Mesendoderm (in vitro differentiated cells): ENCODE data around the gene ARID1B.

ENCODE experiments used
- DNase-seq: peaks from one replicate; pipeline ENCODE4 v3.0.0; 2013
- H2AK5ac ChIP-seq: 2 replicates; pipeline ENCODE4 v1.6.1; 2013; ENCODE audit warnings: low read length, inconsistent platforms
- H2BK120ac ChIP-seq: 2 replicates; pipeline ENCODE4 v1.6.1; 2013; ENCODE audit warnings: low read depth, mild to moderate bottlenecking, low read length, moderate library complexity, mixed read lengths
- H2BK15ac ChIP-seq: replicated peaks from 2 replicates; pipeline ENCODE4 v1.6.1; 2013; ENCODE audit warnings: low read depth, mild to moderate bottlenecking, moderate library complexity
- H2BK5ac ChIP-seq: 2 replicates; pipeline ENCODE4 v1.6.1; 2013; ENCODE audit warnings: low read length, inconsistent platforms
- H3K18ac ChIP-seq: 2 replicates; pipeline ENCODE4 v1.6.1; 2013; ENCODE audit warnings: mild to moderate bottlenecking, low read length, mixed read lengths
- H3K23ac ChIP-seq: one replicate; pipeline ENCODE4 v1.6.1; 2013; ENCODE audit warnings: low read length
- H3K27ac ChIP-seq: 2 replicates; pipeline ENCODE4 v1.5.1; 2013; ENCODE audit warnings: low read depth, mild to moderate bottlenecking, inconsistent platforms, low read length, moderate library complexity
- H3K27me3 ChIP-seq: 2 replicates; pipeline ENCODE4 v1.6.1; 2013; ENCODE audit warnings: low read length, control low read depth, mild to moderate bottlenecking, inconsistent platforms; ENCODE audit not compliant: insufficient read depth, poor library complexity
- H3K36me3 ChIP-seq: 2 replicates; pipeline ENCODE4 v1.6.1; 2013; ENCODE audit warnings: low read length, inconsistent platforms; ENCODE audit not compliant: control insufficient read depth, insufficient read depth
- H3K4ac ChIP-seq: one replicate; pipeline ENCODE4 v1.6.1; 2013; ENCODE audit warnings: low read depth, mild to moderate bottlenecking, low read length, moderate library complexity
- H3K4me1 ChIP-seq: 2 replicates; pipeline ENCODE4 v1.6.1; 2013; ENCODE audit warnings: low read depth, low read length, inconsistent platforms; ENCODE audit not compliant: control insufficient read depth
- H3K4me2 ChIP-seq: 2 replicates; pipeline ENCODE4 v1.6.1; 2013; ENCODE audit warnings: low read length
- H3K4me3 ChIP-seq: 2 replicates; pipeline ENCODE4 v1.5.1; 2013; ENCODE audit warnings: mild to moderate bottlenecking, low read length
- H3K56ac ChIP-seq: one replicate; pipeline ENCODE4 v1.6.1; 2013; ENCODE audit warnings: low read length
- H3K79me1 ChIP-seq: 2 replicates; pipeline ENCODE4 v1.6.1; 2013; ENCODE audit warnings: low read length, inconsistent platforms
- H3K79me2 ChIP-seq: 2 replicates; pipeline ENCODE4 v1.6.1; 2013; ENCODE audit warnings: mild to moderate bottlenecking, low read length; ENCODE audit not compliant: control insufficient read depth, insufficient read depth
- H3K9ac ChIP-seq: 2 replicates; pipeline ENCODE4 v1.6.1; 2013; ENCODE audit warnings: low read length, inconsistent platforms
- H4K5ac ChIP-seq: one replicate; pipeline ENCODE4 v1.6.1; 2013; ENCODE audit warnings: low read length
- H4K8ac ChIP-seq: one replicate; pipeline ENCODE4 v1.6.1; 2013; ENCODE audit warnings: low read depth, mild to moderate bottlenecking, control low read depth, low read length, moderate library complexity
- WGBS: extraction: QIAGEN DNeasy Blood & Tissue Kit; methylation state at CpG from one replicate; pipeline ENCODE4 v1.1.7; 2013; ENCODE audit warnings: low lambda C conversion rate, missing lambda C conversion rate; ENCODE audit not compliant: insufficient coverage; ENCODE audit errors: extremely low coverage; 5-methylcytosine and 5-hydroxymethylcytosine counted together

The ARID1B gene

DNA sequence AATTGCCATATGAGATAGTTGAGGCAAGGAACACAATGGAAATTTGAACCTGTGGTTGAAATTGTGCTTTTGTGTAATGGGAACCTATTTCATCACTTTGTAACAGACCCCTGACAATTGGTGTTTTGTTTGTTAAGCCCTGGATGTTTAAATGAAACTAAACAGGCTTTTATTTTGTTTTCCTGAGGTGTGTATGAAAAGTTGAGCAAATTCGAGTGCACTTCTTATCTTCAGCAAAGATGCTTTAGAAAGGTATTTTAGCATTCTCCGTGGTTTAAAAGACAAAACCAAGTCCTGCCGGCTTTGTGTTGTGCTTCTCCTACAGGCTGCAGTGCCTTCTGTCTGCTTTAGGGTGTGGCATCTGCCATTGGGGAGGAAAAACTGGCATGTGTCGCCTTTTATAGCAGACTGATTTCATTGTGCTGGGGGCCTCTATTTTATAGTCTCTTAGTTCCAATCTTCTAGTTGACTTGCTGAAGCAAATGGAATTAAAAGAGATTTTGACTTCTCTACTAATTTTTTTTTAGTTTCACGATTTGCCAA lies 2.2 kb upstream of the ARID1B start:
- no CpG with 5 or more reads among the region's 5 CpGs for WGBS
- peak overlapping the region; percentile 68 for H3K56ac ChIP-seq
- no peak overlapping the region for H3K4ac ChIP-seq
- H3K27me3 ChIP-seq: no peaks in the 10 kb centered on the region
- H3K4me2 ChIP-seq: no peak overlapping the region
- no peak overlapping the region for H2BK5ac ChIP-seq
- H3K79me2 ChIP-seq: peaks cover 10% of the 10 kb centered on the region
- no peak overlapping the region for H3K18ac ChIP-seq
- no peak overlapping the region for H3K27ac ChIP-seq
- H3K23ac ChIP-seq: no peak overlapping the region
- H3K79me1 ChIP-seq: peaks cover 2% of the 10 kb centered on the region
- H4K8ac ChIP-seq: no peak overlapping the region
- no peak overlapping the region for H3K9ac ChIP-seq
- H2BK120ac ChIP-seq: no peak overlapping the region
- H3K36me3 ChIP-seq: no peaks in the 10 kb centered on the region
- H4K5ac ChIP-seq: no peak overlapping the region
- H2BK15ac ChIP-seq: no peak overlapping the region
- DNase-seq: peak; percentile 62
- H2AK5ac ChIP-seq: no peak overlapping the region
- peaks cover 5% of the 10 kb centered on the region for H3K4me1 ChIP-seq
- no peak overlapping the region for H3K4me3 ChIP-seq

DNA sequence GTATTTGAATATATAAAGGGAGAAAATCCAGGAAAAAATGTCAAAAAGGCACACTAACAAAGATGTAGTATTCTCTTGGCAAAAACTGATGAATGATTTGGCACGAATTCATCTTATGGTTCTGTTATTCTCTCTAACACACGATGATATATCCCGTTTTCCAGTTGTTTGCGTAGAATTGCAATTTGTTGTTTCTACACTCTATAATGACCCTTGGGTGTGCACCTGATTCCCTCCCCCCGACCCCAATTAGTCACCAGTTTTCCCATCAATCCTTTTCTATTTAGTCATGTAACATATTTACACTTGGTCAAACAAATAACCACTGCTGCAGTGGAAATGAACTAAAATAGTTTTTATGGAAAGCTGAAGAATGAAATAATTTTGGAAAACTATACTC lies 1.5 kb upstream of the ARID1B start:
- Histone ChIP-seq H2BK15ac (no peak overlapping the region), H3K79me2 (peaks cover 18% of the 10 kb centered on the region), H3K9ac (no peak overlapping the region), H3K4me1 (peaks cover 5% of the 10 kb centered on the region), H3K18ac (no peak overlapping the region), H3K27me3 (no peaks in the 10 kb centered on the region), H2BK5ac (no peak overlapping the region), H3K36me3 (no peaks in the 10 kb centered on the region), H2AK5ac (no peak overlapping the region), H4K5ac (no peak overlapping the region), H3K27ac (no peak overlapping the region), H3K79me1 (peaks cover 2% of the 10 kb centered on the region), H2BK120ac (no peak overlapping the region), H3K4ac (no peak overlapping the region), H3K23ac (no peak overlapping the region), H4K8ac (no peak overlapping the region), H3K4me3 (no peak overlapping the region), H3K4me2 (no peak overlapping the region), H3K56ac (no peak overlapping the region)
- DNase-seq: no peak
- no CpG with 5 or more reads among the region's 5 CpGs for WGBS

DNA sequence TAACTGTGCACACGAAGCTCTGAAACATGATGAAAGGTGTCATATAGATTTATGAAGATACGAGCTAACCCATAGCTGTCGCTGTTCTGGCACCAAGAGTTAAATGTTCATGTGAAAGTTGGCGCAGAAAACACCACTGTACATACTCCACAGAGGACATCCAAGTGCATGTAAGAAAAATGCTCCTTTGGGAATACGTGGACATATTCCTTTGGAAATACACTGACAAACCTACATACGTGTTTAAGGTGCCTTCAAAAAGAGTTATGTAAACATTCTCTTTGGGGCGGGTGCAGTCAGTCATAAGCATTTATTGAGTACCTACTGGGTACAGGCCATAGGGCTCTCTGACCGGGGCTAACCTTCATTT lies 723 bp upstream of the ARID1B start:
- Histone ChIP-seq H3K79me1 (peaks cover 2% of the 10 kb centered on the region), H3K18ac (peak overlapping the region; percentile 57), H2BK15ac (no peak overlapping the region), H3K79me2 (peaks cover 21% of the 10 kb centered on the region), H3K4me2 (peak overlapping the region; percentile 81), H3K23ac (peak overlapping the region; percentile 70), H3K56ac (peak overlapping the region; percentile 94), H4K8ac (no peak overlapping the region), H2BK5ac (no peak overlapping the region), H3K9ac (peak overlapping the region; percentile 86), H3K27me3 (no peaks in the 10 kb centered on the region), H3K36me3 (no peaks in the 10 kb centered on the region), H4K5ac (no peak overlapping the region), H3K27ac (peak overlapping the region; percentile 96), H3K4me1 (peaks cover 2% of the 10 kb centered on the region), H3K4ac (peak overlapping the region; percentile 49), H2AK5ac (peak overlapping the region; percentile 35), H2BK120ac (no peak overlapping the region), H3K4me3 (peak overlapping the region; percentile 68)
- DNase-seq: no peak
- no CpG with 5 or more reads among the region's 8 CpGs for WGBS

DNA sequence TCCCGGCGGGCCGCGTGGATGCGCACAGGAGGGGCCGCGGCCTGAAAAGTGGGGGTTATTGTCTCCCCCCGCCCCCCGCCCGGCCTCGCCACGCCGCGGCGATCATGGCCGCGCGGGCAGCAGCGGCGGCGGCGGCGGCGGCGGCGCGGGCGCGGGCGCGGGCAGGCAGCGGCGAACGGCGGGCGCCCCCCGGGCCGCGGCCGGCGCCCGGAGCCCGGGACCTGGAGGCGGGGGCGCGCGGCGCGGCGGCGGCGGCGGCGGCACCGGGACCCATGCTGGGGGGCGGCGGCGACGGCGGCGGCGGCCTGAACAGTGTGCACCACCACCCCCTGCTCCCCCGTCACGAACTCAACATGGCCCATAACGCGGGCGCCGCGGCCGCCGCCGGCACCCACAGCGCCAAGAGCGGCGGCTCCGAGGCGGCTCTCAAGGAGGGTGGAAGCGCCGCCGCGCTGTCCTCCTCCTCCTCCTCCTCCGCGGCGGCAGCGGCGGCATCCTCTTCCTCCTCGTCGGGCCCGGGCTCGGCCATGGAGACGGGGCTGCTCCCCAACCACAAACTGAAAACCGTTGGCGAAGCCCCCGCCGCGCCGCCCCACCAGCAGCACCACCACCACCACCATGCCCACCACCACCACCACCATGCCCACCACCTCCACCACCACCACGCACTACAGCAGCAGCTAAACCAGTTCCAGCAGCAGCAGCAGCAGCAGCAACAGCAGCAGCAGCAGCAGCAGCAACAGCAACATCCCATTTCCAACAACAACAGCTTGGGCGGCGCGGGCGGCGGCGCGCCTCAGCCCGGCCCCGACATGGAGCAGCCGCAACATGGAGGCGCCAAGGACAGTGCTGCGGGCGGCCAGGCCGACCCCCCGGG lies 637 bp downstream of the ARID1B start:
- Histone ChIP-seq H3K23ac (peak overlapping the region; percentile 0), H3K4me3 (peak overlapping the region; percentile 78), H3K27ac (peak overlapping the region; percentile 96), H3K9ac (peak overlapping the region; percentile 94), H3K4me2 (no peak overlapping the region), H3K18ac (peak overlapping the region; percentile 57), H3K56ac (peak overlapping the region; percentile 100), H3K36me3 (no peaks in the 10 kb centered on the region), H4K8ac (no peak overlapping the region), H3K4me1 (peaks cover 2% of the 10 kb centered on the region), H3K4ac (peak overlapping the region; percentile 49), H3K79me2 (peaks cover 30% of the 10 kb centered on the region), H3K79me1 (peaks cover 2% of the 10 kb centered on the region), H2BK120ac (peak overlapping the region; percentile 2), H3K27me3 (no peaks in the 10 kb centered on the region), H4K5ac (no peak overlapping the region), H2BK15ac (no peak overlapping the region), H2BK5ac (peak overlapping the region; percentile 97), H2AK5ac (no peak overlapping the region)
- peak; percentile 59 for DNase-seq
- no CpG with 5 or more reads among the region's 113 CpGs for WGBS

DNA sequence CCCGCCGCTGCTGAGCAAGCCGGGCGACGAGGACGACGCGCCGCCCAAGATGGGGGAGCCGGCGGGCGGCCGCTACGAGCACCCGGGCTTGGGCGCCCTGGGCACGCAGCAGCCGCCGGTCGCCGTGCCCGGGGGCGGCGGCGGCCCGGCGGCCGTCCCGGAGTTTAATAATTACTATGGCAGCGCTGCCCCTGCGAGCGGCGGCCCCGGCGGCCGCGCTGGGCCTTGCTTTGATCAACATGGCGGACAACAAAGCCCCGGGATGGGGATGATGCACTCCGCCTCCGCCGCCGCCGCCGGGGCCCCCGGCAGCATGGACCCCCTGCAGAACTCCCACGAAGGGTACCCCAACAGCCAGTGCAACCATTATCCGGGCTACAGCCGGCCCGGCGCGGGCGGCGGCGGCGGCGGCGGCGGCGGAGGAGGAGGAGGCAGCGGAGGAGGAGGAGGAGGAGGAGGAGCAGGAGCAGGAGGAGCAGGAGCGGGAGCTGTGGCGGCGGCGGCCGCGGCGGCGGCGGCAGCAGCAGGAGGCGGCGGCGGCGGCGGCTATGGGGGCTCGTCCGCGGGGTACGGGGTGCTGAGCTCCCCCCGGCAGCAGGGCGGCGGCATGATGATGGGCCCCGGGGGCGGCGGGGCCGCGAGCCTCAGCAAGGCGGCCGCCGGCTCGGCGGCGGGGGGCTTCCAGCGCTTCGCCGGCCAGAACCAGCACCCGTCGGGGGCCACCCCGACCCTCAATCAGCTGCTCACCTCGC lies 1.5 kb downstream of the ARID1B start:
- Histone ChIP-seq H4K8ac (no peak overlapping the region), H3K23ac (peak overlapping the region; percentile 4), H3K79me1 (peaks cover 2% of the 10 kb centered on the region), H3K9ac (peak overlapping the region; percentile 94), H3K56ac (peak overlapping the region; percentile 100), H3K4me2 (no peak overlapping the region), H3K79me2 (peaks cover 35% of the 10 kb centered on the region), H4K5ac (no peak overlapping the region), H3K27me3 (no peaks in the 10 kb centered on the region), H3K36me3 (no peaks in the 10 kb centered on the region), H2BK5ac (peak overlapping the region; percentile 97), H2BK120ac (peak overlapping the region; percentile 75), H3K18ac (peak overlapping the region; percentile 57), H2BK15ac (peak overlapping the region; percentile 9), H3K4me3 (peak overlapping the region; percentile 85), H3K27ac (peak overlapping the region; percentile 94), H3K4ac (peak overlapping the region; percentile 49), H2AK5ac (no peak overlapping the region), H3K4me1 (peaks cover 2% of the 10 kb centered on the region)
- DNase-seq: peak; percentile 64
- no CpG with 5 or more reads among the region's 100 CpGs for WGBS
